ENCODE results near the gene IER5L. TPM values are rescaled to one million over a fixed set of nuclear protein-coding genes. Genes with fewer than 3 reads are reported as not detected.

Gene IER5L
- total and polyA plus RNA-seq, 9 of the 15 experiments (the other 6 are each of a cell fraction or from before 2014, with no cell fraction given): 0.14 to 11.9 (median 0.52) TPM

DNA sequence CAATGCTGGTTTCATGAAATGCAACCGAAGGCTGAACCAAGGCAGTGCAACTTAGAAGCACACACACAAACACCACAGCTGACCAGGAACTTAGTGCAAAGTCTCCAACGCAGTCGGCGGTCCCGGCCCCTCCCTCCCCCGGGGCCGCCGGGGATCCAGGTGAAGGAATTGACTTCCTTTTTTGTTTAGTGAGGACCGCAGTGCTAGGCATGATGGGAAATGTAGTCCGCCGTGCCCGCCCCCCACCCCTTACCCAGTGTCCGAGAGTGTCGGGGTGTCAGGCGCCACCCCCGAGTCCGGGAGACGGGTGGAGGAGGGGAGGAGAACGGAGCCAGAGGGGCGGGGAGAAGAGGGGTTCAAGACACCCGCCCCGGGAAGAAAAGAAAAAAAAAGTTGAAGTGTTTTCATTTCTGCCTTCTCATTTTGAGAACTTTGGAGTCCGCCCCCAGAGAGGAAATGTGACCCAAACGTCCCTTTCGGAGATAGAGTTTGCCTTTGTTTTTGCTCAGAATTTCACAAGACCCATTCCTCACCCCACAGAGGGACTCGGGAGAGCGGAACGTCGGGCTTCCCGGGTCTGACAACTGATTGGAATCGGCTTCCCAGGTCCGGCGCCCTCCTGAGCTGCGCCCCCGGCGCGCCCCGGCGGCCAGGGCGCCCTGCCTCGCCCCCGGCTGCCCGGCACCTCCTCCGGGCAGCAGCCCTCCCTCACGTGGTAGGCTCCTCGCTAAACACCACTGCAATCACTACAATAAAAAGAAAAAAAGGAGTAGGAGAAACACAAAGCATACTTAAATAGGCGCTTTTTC, 2.0 kb downstream of the IER5L start (continued):
- no peak for TF ChIP-seq E4F1 (CRISPR knock-in tag; IDR thresholded peaks at IDR 0.05; ENCODE audit: borderline replicate concordance)
- TF ChIP-seq GATAD2B (IDR thresholded peaks at IDR 0.05; ENCODE audit: borderline replicate concordance): no peak; the same call in 1 of the 2 replicates
- 0 out of 2 replicates have a peak, but pooled peaks have one; percentile 34 for TF ChIP-seq ELF2 (CRISPR knock-in tag; IDR thresholded peaks at IDR 0.05)
- TF ChIP-seq ZNF140 (CRISPR knock-in tag; IDR thresholded peaks at IDR 0.05): no peak
- TF ChIP-seq ZNF740 (CRISPR knock-in tag; IDR thresholded peaks at IDR 0.05): 0 out of 2 replicates have a peak, but pooled peaks have one; percentile 50
- 0 out of 4 replicates have a peak, but pooled peaks of 1 of the 2 experiments have one; percentile 22 for TF ChIP-seq ZNF740 (tag; IDR thresholded peaks at IDR 0.05)
- TF ChIP-seq ATF7 (IDR thresholded peaks at IDR 0.05): peak; percentile 67; the same call in 1 of the 2 replicates
- TF ChIP-seq ZNF232 (CRISPR knock-in tag; IDR thresholded peaks at IDR 0.05): no peak
- no peak for TF ChIP-seq ZNF324 (CRISPR knock-in tag; IDR thresholded peaks at IDR 0.05)
- no peak for TF ChIP-seq ZSCAN29 (IDR thresholded peaks at IDR 0.05)
- TF ChIP-seq HMG20A (CRISPR knock-in tag; conservative IDR thresholded peaks at IDR 0.05): no peak
- TF ChIP-seq ERF (CRISPR knock-in tag; IDR thresholded peaks at IDR 0.05): no peak
- TF ChIP-seq STAT5B (CRISPR knock-in tag; IDR thresholded peaks at IDR 0.05): no peak
- no peak for TF ChIP-seq DEAF1 (CRISPR knock-in tag; IDR thresholded peaks at IDR 0.05)
- TF ChIP-seq ILK (tag; IDR thresholded peaks at IDR 0.05; ENCODE audit: borderline replicate concordance, low read depth): no peak
- TF ChIP-seq GTF2E2 (tag; IDR thresholded peaks at IDR 0.05): peak; percentile 69; the same call in 1 of the 2 replicates
- no peak for TF ChIP-seq SP2 (IDR thresholded peaks at IDR 0.05; ENCODE audit: extremely low read depth, low read depth, low read length, poor library complexity, severe bottlenecking)
- no peak for TF ChIP-seq MCM2 (IDR thresholded peaks at IDR 0.05; ENCODE audit: low read depth)

All from K562 (cell line).